ENCODE results near the gene POLR2L.

The POLR2L gene

DNA sequence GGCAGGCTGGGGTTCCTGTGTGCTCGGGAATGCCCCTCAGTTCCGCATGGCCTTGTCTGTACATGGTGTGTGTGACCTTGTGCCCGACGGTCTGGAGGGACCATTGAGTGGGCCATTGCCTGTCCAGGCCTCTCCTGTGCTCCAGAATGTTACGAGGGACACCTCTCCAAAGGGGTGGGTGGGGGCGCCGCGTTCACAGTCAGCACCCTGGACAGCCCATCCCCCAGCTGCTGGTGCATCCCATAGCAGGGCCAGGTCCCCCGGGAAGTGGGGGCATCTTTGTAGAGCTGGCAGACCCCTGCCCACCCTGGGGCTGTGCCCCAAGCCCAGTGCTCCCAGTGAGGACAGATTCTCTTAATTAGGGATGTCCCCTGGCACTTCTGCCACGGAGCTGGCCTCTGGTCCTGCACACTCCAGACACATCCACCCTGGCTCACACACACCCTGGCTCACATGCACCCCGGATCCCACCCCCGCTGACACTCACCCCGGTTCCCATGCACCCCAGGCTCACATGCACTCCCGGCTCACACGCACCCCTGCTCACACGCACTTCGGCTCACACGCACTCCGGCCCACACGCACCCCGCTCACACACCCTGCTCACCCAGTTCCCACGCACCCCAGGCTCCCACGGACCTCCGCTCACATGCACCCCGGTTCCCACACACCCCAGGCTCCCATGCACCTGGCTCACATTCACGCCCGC, 15.9 kb upstream of the POLR2L start:
- DNase-seq (ENCODE audit: low read depth, low spot score) = no peak
- H3K4me3 ChIP-seq (ENCODE audit: low read length) = no peak overlapping the region

DNA sequence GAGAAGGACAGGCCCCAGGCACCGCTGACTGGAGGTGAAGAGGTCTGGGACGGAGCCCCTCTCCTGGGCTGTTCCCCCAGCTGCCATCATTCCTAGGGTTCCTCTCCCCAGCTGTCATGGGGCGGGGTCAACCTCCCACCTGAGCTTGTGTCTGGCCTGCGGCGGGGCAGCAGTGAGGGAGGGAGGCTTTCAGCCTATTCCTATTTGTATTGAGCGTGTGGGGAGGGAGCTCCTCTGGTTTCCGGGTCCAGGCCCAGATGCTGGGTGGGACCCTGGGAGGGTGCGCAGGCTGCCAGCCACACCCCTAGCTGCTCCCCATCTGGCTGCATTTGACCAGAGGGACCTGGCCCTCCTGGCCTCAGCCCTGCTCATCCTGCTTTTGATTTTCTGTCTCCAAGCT, 14.1 kb upstream of the POLR2L start:
- DNase-seq (ENCODE audit: low read depth, low spot score) = no peak
- no peak overlapping the region for H3K4me3 ChIP-seq (ENCODE audit: low read length)

DNA sequence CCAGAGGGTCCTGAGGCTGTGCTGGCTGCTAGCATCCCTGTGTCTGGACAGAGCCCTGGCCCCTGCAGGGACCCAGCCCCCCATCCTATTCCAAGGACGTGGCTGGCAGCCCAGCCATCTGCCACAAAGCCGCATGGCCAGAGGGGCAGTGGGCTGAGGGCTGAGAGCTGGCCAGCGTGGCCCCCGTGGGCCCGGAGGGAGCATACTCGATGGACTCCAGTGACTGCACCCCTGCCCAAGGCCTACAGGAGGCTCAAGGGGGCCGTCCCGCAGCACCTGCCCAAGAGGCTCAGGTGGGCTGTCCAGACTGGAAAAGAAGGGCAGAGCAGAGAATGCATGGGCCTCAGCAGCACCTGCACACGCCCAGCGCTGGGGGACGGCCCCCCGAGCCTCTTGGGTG, 13.5 kb upstream of the POLR2L start:
- H3K4me3 ChIP-seq (ENCODE audit: low read length) = no peak overlapping the region
- no peak for DNase-seq (ENCODE audit: low read depth, low spot score)

DNA sequence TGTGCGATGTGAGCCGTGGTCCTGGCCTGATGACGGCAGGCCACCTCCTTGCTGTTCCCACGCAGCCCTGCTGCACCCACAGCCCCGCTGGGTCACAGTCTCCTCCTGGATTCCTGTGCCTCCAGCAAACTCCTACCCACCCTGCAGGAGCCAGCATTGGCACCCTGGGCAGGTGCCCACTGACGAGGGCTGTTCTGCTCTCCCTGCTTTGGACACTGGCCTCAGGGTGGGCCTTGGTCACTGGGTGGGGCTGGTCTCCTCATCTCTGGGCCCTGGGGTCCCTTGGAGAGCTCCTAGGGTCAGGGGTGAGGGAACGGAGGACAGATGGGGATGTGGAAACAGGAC, 13.0 kb upstream of the POLR2L start:
- H3K4me3 ChIP-seq (ENCODE audit: low read length) = no peak overlapping the region

DNA sequence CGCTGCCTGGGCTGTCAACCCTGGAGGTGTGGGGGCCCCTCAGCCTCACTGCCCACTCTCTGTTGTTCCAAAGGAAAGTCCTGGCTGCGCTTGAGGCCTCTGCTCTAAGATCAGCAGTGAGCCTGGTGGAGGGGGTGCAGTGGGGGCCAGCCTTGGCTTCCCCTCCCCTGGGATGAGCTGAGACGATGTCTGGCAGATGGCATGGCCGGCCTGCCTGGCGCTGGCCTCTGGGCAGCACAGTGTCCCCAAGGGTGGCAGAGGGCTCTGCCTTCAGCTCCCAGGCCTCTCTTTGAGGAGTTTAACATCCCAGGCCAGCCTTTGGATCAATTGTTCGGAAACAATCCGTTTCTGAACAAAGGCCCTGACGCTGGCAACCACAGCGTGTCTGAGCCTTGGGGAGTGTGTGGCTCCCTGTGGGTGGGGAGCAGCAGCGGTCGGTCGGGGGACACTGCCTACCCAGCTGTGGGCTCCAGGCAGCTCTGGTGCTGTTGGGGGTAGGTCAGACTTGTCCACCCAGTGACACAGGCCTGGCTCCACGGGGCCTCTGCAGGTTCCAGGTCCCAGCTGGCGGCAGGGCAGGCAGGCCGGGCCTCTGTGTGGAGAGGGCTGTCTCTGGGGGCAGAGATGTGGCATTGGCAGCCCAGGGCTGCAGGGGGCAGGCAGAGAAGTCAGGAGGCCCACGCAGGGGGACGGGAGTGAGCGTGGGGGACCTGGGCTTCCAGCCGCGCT, 12.4 kb upstream of the POLR2L start:
- no peak overlapping the region for H3K4me3 ChIP-seq (ENCODE audit: low read length)
- DNase-seq (ENCODE audit: low read depth, low spot score) = no peak

More for the DNA sequence above, 13.0 kb upstream of the POLR2L start:
- DNase-seq (ENCODE audit: low read depth, low spot score) = no peak

DNA sequence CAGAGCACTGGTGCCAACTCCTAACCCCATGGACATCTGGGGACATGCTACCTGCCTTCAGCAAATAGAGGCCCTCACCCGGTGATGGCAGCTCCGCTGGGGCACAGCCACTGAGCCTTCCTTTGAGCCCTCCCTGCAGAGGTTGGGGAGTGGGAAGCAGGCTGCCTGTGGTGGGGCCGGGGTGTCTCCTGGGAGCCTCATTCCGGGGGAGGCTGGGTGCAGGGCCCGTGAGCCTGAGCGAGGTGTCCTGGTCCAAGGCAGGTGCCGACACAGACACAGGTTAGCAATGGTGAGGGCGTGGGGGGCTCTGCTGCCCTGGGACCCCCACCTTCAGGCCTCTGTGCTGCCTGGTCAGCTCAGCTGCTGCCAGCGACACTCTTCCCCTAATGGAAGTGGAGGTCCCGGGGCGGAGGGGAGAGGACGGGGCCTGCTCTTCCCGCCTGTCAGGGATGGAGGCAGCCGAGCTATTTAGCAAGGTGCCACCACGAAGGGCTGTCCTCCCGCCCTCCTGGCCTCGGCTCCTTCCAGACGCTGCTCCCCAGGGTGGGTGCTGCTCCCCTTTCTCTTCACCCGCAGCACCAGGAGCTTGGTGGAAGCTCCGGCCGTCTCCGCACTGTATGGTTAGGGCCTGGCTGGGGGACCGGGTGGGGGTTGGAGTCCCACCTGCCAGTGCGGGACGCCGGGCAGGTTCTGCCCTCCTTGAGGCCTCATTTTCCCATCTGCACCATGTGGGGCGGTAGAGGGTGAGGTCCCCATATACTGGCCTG, 11.5 kb upstream of the POLR2L start:
- DNase-seq (ENCODE audit: low read depth, low spot score) = no peak
- no peak overlapping the region for H3K4me3 ChIP-seq (ENCODE audit: low read length)

DNA sequence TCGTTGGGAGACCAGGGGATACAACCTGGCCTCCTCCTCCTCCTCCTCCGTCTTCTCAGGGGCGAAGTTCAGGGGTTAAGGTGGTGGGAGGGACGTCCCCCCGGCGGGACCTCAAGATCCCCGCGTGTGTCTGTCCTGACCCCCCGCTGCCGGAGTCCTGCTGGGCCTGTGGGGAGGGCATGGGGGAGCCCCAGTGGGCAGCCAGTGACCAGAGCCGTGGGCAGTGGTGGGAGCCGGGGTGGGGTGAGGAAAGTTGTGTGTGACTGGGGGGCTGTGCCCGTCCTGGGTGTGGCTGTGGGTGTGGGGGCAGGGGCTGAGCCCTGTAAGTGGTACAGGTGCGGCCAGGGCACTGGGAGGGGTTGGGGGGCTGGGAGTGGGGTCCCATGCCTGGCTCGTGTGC, 10.4 kb upstream of the POLR2L start:
- H3K4me3 ChIP-seq (ENCODE audit: low read length) = no peak overlapping the region
- no peak for DNase-seq (ENCODE audit: low read depth, low spot score)

DNA sequence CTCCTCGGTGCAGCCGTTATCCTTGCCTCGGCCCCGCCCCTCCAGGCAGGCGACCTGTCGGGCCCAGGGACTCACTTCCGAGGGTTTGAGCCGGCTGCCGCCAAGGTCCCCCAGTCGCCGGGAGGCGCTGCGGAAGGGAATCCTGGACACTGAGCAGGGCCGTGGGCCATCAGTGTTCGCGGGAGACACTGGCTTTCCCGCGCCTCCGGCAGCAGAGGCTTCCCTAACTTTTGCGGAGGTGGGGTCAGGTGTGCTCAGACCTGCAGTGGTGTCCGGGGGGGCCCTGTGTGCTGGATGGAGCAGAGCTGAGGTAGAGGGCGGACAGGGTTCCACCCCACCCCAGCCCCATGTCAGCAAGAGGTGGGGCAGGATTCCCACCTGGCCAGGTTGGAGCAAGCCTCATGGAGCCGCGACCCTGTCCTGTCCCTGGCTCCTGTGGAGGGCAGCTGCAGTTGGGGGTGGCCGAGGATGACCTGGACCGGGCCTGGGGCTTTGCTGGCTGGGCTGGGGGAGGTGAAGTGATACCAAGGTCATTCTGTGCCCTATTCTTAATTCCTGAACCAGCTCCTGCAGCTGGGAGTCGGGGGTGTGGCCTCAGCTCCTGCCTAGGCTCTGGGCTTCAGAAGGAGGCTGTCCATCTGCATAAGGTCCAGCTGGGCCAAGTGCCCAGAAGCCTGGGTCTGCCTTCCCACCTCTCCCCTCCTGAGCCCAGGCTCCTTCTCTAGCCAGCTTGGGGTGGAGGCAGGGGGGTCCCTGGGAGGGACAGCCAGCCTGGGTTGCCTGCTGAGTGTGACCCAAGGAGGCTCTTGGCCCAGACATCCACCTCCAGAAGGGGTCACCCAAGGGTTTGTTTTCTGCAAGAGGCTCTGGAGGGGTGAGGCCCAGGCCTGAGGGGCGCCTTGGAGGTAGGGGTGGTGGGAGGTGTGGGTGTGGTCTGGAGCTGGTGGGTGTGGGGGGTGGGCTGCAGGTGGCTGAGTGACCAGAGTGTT, 8.7 kb upstream of the POLR2L start:
- no peak overlapping the region for H3K4me3 ChIP-seq (ENCODE audit: low read length)
- no peak for DNase-seq (ENCODE audit: low read depth, low spot score)

DNA sequence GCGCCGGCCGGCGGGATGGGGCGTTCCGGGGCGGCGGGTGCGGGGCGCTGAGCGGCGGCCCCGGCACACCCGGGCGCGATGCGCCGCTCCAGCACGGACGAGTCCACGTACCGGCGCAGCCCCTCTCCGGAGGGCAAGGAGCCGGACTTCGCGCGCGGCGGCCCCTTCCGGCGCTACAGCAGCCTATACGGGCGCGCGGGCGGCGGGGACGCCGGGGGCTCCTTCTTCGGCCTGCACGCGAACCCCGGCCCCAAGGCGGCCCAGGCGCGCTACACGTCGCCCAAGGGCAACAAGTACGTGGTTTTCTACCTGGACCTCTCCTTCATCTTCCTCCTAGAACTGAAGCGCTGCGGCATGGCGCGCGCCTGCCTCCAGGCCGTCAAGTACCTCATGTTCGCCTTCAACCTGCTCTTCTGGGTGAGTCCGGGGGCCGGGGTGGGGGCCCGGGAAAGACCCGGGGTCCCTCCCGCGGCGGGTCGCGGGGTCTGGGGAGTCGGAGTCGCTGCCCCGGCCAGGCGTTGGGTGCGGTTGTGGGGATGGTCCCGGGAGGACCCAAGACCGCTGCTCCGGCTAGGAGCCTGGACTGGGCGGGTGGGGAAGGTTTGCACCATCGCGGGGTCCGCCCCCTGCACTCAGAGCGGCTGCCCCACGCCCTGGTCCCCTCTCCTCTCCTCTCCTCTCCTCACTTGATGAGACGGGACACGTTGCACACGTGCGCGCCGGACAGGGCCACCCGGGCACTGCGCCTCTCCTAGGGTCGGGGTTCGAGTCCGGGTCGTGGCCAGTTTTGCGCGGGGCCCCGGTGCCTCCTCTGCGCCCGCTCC, 7.8 kb upstream of the POLR2L start:
- DNase-seq (ENCODE audit: low read depth, low spot score) = no peak
- no peak overlapping the region for H3K4me3 ChIP-seq (ENCODE audit: low read length)

DNA sequence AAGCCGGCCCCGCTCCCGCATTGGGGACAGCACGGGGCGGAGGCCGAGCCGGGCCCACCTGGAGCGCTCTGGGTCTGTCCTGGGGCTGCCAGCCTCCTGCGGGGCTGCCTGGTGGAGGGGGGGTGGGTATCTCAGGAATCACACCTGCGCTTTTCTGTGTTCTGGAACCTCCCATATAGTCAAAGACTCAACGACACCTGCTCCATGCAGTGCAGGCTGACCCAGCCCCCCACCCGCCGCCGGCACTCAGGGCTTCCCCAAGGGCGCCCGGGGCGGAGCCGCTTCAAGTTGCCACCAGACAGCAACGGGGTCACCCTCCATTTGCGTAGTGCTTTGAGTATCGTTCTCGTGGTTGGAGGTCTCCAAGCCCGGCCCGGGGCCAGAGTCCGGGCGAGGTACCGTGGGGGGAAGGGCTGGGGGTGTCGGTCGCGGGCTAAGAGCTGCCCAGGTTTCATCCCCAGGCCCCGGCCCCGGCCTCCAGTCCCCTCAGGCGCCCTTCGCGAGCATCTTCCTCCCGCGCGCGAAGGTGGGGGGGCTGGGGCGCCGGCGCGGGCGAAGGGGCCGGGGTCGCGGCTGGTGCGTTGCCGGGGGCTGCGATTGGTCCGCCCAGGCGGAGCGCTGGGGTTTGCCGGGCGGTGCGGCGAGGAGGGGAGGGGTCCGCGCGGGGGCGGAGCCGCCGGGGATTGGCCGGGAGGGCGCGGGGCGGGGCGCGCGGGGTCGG, 6.9 kb upstream of the POLR2L start:
- peak overlapping the region; percentile 46 for H3K4me3 ChIP-seq (ENCODE audit: low read length)
- no peak for DNase-seq (ENCODE audit: low read depth, low spot score)

DNA sequence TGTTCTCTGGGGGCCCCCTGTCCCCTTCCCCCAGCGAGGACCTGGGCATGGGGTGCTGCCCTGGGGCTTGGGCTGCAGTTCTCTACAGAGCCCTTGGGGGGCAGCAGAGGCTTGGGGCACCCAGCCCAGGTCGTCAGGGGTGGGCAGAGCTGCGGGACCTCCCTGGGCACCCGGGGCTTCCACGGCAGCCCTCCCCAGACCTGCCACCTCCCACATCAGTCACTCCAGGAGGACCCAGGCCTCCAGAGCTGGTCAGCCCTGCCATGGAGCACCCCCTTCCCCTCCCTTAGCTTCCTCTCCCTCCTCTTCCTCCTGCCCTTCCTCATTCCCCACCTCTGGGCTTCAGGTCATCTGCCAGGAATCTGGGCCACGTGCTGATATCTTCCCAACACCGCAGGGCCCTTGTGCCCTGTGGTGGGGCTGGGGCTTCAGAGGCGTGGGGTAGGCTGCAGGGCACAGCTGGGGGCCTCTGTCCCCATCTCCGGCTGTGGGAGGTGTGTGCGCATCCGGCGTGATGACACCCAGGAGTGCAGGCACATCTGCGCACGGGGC, 6.1 kb upstream of the POLR2L start:
- DNase-seq (ENCODE audit: low read depth, low spot score) = no peak
- H3K4me3 ChIP-seq (ENCODE audit: low read length) = no peak overlapping the region

DNA sequence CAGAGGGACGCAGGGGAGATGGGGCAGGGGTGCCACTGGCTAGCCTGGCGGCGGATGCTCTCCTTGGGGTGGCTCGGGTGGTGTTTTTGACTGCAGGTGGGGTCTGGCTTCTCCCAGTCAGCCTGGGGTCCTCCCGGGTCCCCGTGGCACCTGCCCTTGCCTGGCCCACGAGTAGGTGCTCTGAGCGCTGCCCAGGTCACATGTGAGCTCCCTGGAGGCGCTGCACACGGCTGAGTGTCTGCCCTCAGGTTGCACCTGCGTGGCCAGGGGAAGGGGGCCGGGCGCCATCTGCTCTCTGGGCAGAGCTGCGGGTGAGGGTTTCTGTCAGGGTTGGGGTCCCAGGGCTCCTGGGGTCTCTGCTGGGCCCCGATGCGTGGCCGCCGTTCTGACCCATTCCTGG, 5.5 kb upstream of the POLR2L start:
- no peak overlapping the region for H3K4me3 ChIP-seq (ENCODE audit: low read length)
- DNase-seq (ENCODE audit: low read depth, low spot score) = no peak

DNA sequence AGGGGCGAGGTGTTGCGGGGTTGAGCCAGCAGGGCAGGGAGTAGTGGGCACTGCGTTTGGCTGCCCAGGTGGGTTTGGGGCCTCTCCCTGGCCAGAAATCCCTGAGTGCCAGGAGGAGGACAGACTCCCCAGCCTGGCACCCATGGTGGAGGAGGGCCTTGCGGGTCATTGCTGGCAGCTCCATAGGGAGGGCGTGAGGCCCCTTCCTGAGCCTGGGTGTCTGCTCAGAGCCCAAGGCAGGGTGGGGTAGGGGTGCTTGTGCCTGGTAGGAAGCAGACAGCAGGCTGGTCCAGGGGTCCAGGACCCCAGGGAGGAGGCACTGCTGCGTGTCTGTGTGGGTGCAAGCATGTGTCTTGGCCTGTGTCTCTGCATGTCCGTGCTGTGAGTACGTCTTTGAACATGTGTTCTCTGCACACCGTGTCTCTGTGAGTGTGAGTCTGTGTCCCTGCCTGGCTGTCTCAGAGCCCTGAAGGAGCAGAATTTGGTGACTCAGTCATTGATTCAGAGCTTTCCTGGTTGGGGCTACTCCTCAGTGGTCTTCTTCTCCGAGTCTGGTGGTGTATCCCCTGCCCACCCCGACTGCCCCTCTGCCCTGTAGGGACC, 4.3 kb upstream of the POLR2L start:
- no peak for DNase-seq (ENCODE audit: low read depth, low spot score)
- H3K4me3 ChIP-seq (ENCODE audit: low read length) = no peak overlapping the region

DNA sequence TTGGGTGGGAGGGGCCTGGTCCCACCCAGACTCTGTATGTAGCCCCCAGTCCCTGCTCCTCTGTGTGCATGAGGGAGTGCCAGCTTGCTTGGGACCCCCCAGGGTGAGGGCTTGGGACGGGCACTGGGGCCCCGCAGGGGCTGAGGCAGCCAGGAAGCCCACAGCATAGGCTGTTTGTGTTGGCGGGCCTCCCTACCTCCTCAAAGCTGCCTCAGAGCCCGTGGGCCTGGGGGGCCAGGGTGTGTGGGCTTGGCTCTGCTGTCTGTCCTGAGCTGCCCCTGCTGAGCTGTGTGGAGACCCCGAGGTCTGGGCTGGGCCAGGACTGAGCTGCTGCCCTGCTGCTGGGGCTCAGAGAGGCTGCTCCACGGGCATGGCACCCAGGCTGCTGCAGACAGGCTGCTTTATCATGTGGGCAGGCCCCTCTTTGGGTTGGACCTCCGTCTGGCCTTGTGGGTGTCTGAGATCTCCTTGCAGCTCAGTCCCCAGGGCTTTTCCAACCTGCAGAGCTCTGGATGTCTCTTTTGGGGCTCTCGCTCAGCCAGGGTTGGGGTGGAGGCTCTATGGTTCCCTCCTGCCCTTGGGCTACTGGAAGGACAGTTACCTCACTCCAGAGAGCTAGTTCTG, 3.7 kb upstream of the POLR2L start:
- DNase-seq (ENCODE audit: low read depth, low spot score) = no peak

DNA sequence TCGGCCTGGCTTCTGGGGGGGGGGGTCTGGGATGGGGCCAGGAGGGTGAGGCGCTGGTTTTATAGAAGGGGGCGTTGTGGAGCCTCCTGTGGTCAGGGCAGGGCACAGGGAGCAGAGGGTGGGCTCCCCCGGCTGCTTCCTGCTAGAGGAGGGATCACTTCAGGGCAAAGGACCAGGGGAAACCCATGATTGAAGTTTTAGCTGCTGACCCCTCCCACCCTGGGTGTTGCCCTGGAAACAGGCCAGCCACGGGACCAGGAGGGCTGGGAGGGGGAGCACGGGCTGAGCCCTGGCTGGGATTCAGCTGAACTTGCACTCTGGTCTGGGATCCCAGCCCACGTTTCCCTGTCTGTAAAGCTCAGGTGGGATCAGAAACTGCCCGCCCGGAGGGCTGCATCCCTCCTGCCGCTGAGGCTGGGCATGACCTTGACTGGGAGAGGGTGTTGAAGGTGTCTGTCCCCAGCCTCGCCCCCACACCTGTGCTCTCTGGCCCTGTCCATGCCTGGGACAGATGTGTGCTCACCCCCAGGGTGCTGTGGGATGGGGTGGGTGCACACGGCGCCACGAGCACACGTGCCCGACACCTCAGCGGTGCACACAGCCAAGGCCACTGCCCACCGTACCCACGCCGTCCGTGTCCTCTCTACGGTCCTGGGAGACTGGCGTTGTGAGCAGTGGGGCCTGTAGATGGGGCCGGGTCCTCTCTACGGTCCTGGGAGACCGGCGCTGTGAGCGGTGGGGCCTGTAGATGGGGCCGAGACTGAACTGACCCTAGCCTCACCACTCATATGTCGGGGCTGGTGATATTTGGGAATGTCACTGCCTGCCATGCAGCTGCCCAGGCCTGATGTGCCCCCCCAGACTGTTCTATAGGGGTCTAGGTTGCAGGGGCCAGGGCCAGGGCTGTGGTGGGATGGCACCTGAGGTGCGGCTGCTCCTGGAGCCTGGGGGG, 2.6 kb upstream of the POLR2L start:
- H3K4me3 ChIP-seq (ENCODE audit: low read length) = no peak overlapping the region; the same call in none of the 2 replicates
- DNase-seq (ENCODE audit: low read depth, low spot score) = peak; percentile 78

More for the DNA sequence above, 3.7 kb upstream of the POLR2L start:
- H3K4me3 ChIP-seq (ENCODE audit: low read length) = no peak overlapping the region

All from Jurkat, Clone E6-1 (cell line).